ENCODE results near the gene MYO10.

Gene MYO10

DNA sequence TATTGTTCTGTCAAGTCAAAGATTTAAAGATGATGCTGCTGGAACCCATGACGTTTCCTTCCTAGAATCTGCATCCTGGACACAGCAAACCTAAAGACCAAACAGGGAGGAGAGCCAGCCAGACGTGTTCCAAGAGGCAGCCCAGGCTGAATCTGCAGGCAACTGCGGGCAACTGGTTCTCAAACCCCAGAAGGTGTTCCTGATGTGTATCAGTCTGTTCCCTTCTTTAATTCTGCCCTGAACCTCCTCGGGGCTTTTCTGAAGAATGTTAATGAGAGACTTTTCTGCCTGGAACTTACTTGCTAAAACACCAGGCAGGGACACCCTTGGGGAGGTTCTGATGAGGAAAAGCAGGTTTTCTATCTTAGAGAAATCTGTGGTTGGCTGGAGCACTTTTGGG, 186.5 kb downstream of the MYO10 start:
- H3K9ac ChIP-seq (ENCODE audit: low read depth, low read length) = no peak overlapping the region
- TF ChIP-seq, protein P1, sequence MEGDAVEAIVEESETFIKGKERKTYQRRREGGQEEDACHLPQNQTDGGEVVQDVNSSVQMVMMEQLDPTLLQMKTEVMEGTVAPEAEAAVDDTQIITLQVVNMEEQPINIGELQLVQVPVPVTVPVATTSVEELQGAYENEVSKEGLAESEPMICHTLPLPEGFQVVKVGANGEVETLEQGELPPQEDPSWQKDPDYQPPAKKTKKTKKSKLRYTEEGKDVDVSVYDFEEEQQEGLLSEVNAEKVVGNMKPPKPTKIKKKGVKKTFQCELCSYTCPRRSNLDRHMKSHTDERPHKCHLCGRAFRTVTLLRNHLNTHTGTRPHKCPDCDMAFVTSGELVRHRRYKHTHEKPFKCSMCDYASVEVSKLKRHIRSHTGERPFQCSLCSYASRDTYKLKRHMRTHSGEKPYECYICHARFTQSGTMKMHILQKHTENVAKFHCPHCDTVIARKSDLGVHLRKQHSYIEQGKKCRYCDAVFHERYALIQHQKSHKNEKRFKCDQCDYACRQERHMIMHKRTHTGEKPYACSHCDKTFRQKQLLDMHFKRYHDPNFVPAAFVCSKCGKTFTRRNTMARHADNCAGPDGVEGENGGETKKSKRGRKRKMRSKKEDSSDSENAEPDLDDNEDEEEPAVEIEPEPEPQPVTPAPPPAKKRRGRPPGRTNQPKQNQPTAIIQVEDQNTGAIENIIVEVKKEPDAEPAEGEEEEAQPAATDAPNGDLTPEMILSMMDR (IDR thresholded peaks at IDR 0.05; ENCODE audit: borderline replicate concordance, extremely low read depth, low read length, poor library complexity, severe bottlenecking) = no peak
- TF ChIP-seq EZH2 (IDR thresholded peaks at IDR 0.05; ENCODE audit: borderline replicate concordance, low read depth, low read length, severe bottlenecking) = no peak
- H3K27me3 ChIP-seq (ENCODE audit: insufficient read depth, low read length, poor library complexity) = no peaks in the 10 kb centered on the region
- H3K36me3 ChIP-seq (ENCODE audit: insufficient read depth, low read length) = no peaks in the 10 kb centered on the region
- no peaks in the 10 kb centered on the region for H3K9me3 ChIP-seq (ENCODE audit: insufficient read depth, low read length, severe bottlenecking)
- H3K4me2 ChIP-seq (ENCODE audit: insufficient read depth, low read length) = no peak overlapping the region
- no peak overlapping the region for H3K27ac ChIP-seq (ENCODE audit: low read length)
- no peak overlapping the region for H2AFZ ChIP-seq (ENCODE audit: low read depth, low read length)
- H3K4me1 ChIP-seq (ENCODE audit: insufficient read depth, low read length) = no peaks in the 10 kb centered on the region
- H4K20me1 ChIP-seq (ENCODE audit: insufficient read depth, low read length) = no peaks in the 10 kb centered on the region
- no peak overlapping the region for H3K4me3 ChIP-seq (ENCODE audit: low read depth in 1 of 2, low read length in 2 of 2)
- no peak for DNase-seq
- H3K79me2 ChIP-seq (ENCODE audit: insufficient read depth, low read length) = no peaks in the 10 kb centered on the region
- ATAC-seq (ENCODE audit: insufficient read depth, low read depth) = no peak

DNA sequence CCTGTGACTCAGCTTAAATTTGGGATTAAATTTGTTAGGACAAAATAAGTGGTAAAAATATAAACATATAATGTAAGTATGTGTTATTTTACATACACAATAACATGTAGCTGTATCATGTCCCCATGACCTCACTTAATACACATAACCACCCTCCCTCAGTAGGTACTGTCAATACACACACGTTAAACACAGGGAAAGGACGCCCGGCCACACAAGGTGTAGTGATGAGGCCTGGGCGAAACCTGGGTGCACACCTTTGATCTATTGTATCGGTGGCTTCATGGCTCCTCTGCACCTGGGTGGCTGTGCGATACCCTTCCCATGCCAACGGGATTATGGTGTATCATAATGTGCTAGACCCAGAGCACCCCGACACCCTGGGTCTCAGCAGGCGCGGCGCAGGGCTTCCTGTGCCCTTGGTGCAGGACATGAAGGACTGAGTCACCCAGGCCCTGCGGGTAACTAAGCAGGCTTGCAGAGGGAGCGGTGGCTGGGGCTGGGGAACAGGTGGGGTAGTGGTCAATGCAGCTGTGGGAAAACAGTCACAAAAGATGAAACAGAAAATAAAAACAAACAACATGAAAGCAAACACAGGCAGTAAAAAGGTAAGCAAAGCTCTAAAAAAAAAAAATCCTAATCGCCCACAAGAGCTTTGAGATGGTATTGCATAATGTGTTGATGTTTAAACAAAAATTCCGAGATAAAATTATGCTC, 191.8 kb downstream of the MYO10 start:
- H4K20me1 ChIP-seq (ENCODE audit: insufficient read depth, low read length) = no peaks in the 10 kb centered on the region
- DNase-seq (no peak), ATAC-seq (ENCODE audit: insufficient read depth, low read depth) (no peak)
- H3K4me3 ChIP-seq (ENCODE audit: low read depth in 1 of 2, low read length in 2 of 2) = no peak overlapping the region
- no peaks in the 10 kb centered on the region for H3K9me3 ChIP-seq (ENCODE audit: insufficient read depth, low read length, severe bottlenecking)
- H2AFZ ChIP-seq (ENCODE audit: low read depth, low read length) = no peak overlapping the region
- no peaks in the 10 kb centered on the region for H3K27me3 ChIP-seq (ENCODE audit: insufficient read depth, low read length, poor library complexity)
- H3K27ac ChIP-seq (ENCODE audit: low read length) = no peak overlapping the region
- no peak overlapping the region for H3K9ac ChIP-seq (ENCODE audit: low read depth, low read length)
- no peaks in the 10 kb centered on the region for H3K79me2 ChIP-seq (ENCODE audit: insufficient read depth, low read length)
- no peaks in the 10 kb centered on the region for H3K4me1 ChIP-seq (ENCODE audit: insufficient read depth, low read length)
- H3K4me2 ChIP-seq (ENCODE audit: insufficient read depth, low read length) = no peak overlapping the region
- TF ChIP-seq EZH2 (IDR thresholded peaks at IDR 0.05; ENCODE audit: borderline replicate concordance, low read depth, low read length, severe bottlenecking) = no peak
- TF ChIP-seq, protein P1 (IDR thresholded peaks at IDR 0.05; ENCODE audit: borderline replicate concordance, extremely low read depth, low read length, poor library complexity, severe bottlenecking) = no peak
- no peaks in the 10 kb centered on the region for H3K36me3 ChIP-seq (ENCODE audit: insufficient read depth, low read length)

DNA sequence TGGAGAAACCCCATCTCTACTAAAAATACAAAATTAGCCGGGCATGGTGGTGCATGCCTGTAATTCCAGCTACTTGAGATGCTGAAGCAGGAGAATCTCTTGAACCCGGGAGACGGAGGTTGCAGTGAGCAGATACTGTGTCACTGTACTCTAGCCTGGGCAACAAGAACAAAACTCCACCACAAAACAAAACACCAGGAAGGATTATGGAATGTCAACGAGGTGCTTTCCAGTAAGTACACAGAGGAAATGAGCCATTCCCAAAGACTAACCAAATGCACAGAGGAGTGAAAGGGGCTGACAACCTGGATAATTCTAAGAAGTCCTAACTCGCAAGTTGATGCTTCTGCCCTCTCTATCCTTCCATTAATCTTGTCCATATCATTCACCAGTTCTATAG, 193.2 kb downstream of the MYO10 start:
- Histone ChIP-seq H3K9ac (ENCODE audit: low read depth, low read length) (no peak overlapping the region), H3K9me3 (ENCODE audit: insufficient read depth, low read length, severe bottlenecking) (no peaks in the 10 kb centered on the region), H3K36me3 (ENCODE audit: insufficient read depth, low read length) (no peaks in the 10 kb centered on the region), H3K4me3 (ENCODE audit: low read depth in 1 of 2, low read length in 2 of 2) (no peak overlapping the region), H3K4me2 (ENCODE audit: insufficient read depth, low read length) (no peak overlapping the region), H3K27ac (ENCODE audit: low read length) (no peak overlapping the region), H4K20me1 (ENCODE audit: insufficient read depth, low read length) (no peaks in the 10 kb centered on the region), H3K27me3 (ENCODE audit: insufficient read depth, low read length, poor library complexity) (no peaks in the 10 kb centered on the region), H3K79me2 (ENCODE audit: insufficient read depth, low read length) (no peaks in the 10 kb centered on the region), H3K4me1 (ENCODE audit: insufficient read depth, low read length) (no peaks in the 10 kb centered on the region), H2AFZ (ENCODE audit: low read depth, low read length) (no peak overlapping the region)
- TF ChIP-seq, protein P1 (IDR thresholded peaks at IDR 0.05; ENCODE audit: borderline replicate concordance, extremely low read depth, low read length, poor library complexity, severe bottlenecking) = no peak
- TF ChIP-seq EZH2 (IDR thresholded peaks at IDR 0.05; ENCODE audit: borderline replicate concordance, low read depth, low read length, severe bottlenecking) = no peak
- DNase-seq = no peak
- ATAC-seq (ENCODE audit: insufficient read depth, low read depth) = no peak
